Measurements from ENCODE around the gene NRG4. TPM values are rescaled to one million over a fixed set of nuclear protein-coding genes. Genes with fewer than 3 reads are reported as not detected.

NRG4 gene
- total and polyA plus RNA-seq, 2 experiments from 2014 or later = 0.21 to 0.47 TPM

Small RNAs within 50 kb of the gene (small RNA-seq; reads per million reads assigned to genes)
- gene RN7SL510P (ENCODE audit: low replicate concordance) = not detected

Other genes starting within 250 kb of the NRG4 start
- 29.3 and 37.6 TPM in 2 replicates for gene UBE2Q2, start 169.0 kb downstream of the NRG4 start, total RNA-seq (2014; rRNA removed; shearing (Covaris generic))
- gene UBE2Q2, start 169.0 kb downstream of the NRG4 start, polyA plus RNA-seq (2016; fragmentation: Nextera tagmentation; extraction: Ambion mirVana) = 14.9 and 23.7 TPM in 2 replicates
- 79.8 and 89.8 TPM in 2 replicates for gene FBXO22, start 108.5 kb downstream of the NRG4 start, total RNA-seq (2014; rRNA removed; shearing (Covaris generic))
- 72.8 and 94.5 TPM in 2 replicates for gene FBXO22, start 108.5 kb downstream of the NRG4 start, polyA plus RNA-seq (2016; fragmentation: Nextera tagmentation; extraction: Ambion mirVana)
- gene TMEM266, start 47.6 kb upstream of the NRG4 start, total RNA-seq (2014; rRNA removed; shearing (Covaris generic)) = 2.8 and 5.0 TPM in 2 replicates
- gene TMEM266, start 47.6 kb upstream of the NRG4 start, polyA plus RNA-seq (2016; fragmentation: Nextera tagmentation; extraction: Ambion mirVana) = 0.28 and 0.42 TPM in 2 replicates

Measured in GM23338 (cell line).